ENCODE data around the gene PIGR. TPM values are rescaled to one million over a fixed set of nuclear protein-coding genes. Genes with fewer than 3 reads are reported as not detected.
A peak's percentile ranks its signal among the peaks of the same experiment; 100 is the strongest.

Gene PIGR
- total and polyA plus RNA-seq, 10 of the 15 experiments (the other 5 are each of a cell fraction or from before 2014, with no cell fraction given) = 0.96 to 7.6 (median 1.8) TPM

- Histone ChIP-seq H3K4me1 (ENCODE audit: control insufficient read depth, insufficient read depth, low read length) (peaks cover 42% of the 10 kb centered on the region), H3K36me3 (ENCODE audit: control insufficient read depth in 2 of 2, insufficient read depth in 2 of 2, low read length in 1 of 2) (peaks cover 13 to 32% of the 10 kb centered on the region in 2 experiments), H3K4me3 (no peak overlapping the region), H2AFZ (ENCODE audit: control insufficient read depth, low read depth, low read length) (no peak overlapping the region), H3K27ac (ENCODE audit: control insufficient read depth, insufficient read depth) (no peak overlapping the region), H3K4me2 (ENCODE audit: control insufficient read depth, insufficient read depth) (peak overlapping the region; percentile 4; the same call in 1 of the 2 replicates), H3K9ac (ENCODE audit: control insufficient read depth, insufficient read depth, low read length) (no peak overlapping the region), H4K20me1 (ENCODE audit: control insufficient read depth, insufficient read depth) (peaks cover 7% of the 10 kb centered on the region), H3K79me2 (ENCODE audit: control insufficient read depth, insufficient read depth, low read length) (peaks cover 58% of the 10 kb centered on the region), H3K27me3 (replicated peaks in 1 of 2; ENCODE audit: control insufficient read depth in 2 of 2, insufficient read depth in 2 of 2, low read length in 1 of 2) (no peaks in the 10 kb centered on the region), H3K9me3 (replicated peaks; ENCODE audit: control insufficient read depth, insufficient read depth, low read length) (no peaks in the 10 kb centered on the region)
- DNase-seq (ENCODE audit: low read depth, low spot score) = no peak
- FAIRE-seq = no peak
- ChIA-PET RAD21 (ENCODE audit: unreplicated experiment) (interaction anchor here (1.0 to 12.9 kb wide), 8 partner anchors 17 to 194 kb away, joined by 3 to 371 read pairs (median 44); no protein-coding TSS in a partner anchor), SMC1A (ENCODE audit: uncharacterized antibody, unreplicated experiment) (interaction anchor here (1.0 to 12.6 kb wide), 8 partner anchors 11 to 178 kb away, joined by 3 to 431 read pairs (median 17); partner anchors contain the start of gene FCAMR), POLR2A (interaction anchor here (0.6 to 12.2 kb wide), 3 partner anchors 17 to 69 kb away, joined by 3 to 222 read pairs (median 7); no protein-coding TSS in a partner anchor), CTCF (interaction anchor here (0.8 to 12.9 kb wide), 18 partner anchors 8 to 283 kb away, joined by 3 to 643 read pairs (median 26); partner anchors contain the start of genes DYRK3, FCAMR, FCMR and IL20)
- no peak for ATAC-seq
- BruUV-seq (replicated peaks) = no TSS peak
- in situ Hi-C loops (cut with MboI) (loop anchor here (5.0 kb wide), 2 partner anchors 102 to 187 kb away; no protein-coding TSS in a partner anchor), intact Hi-C loops (cut with micrococcal nuclease; ENCODE audit: unreplicated experiment) (loop anchor here (2.0 to 10.0 kb wide), 3 partner anchors 179 to 409 kb away; partner anchors contain the start of genes DYRK3 and RASSF5)
- WGBS (ENCODE audit: insufficient coverage, insufficient replicate concordance, low lambda C conversion rate, missing lambda C conversion rate) = 75% methylated on average over 11 of the region's 12 CpGs
- TF ChIP-seq BMI1 (IDR thresholded peaks at IDR 0.05; ENCODE audit: borderline replicate concordance) = no peak
- no peak for TF ChIP-seq BACH1 (IDR thresholded peaks at IDR 0.05; ENCODE audit: borderline replicate concordance)
- TF ChIP-seq FOXM1 (IDR thresholded peaks at IDR 0.05; ENCODE audit: low read depth, low read length) = no peak
- no peak for TF ChIP-seq BCL11A (IDR thresholded peaks at IDR 0.05; ENCODE audit: low read depth, low read length)
- no peak for TF ChIP-seq ZSCAN29 (IDR thresholded peaks at IDR 0.05)
- no peak for TF ChIP-seq NR2F1 (conservative IDR thresholded peaks at IDR 0.05)
- no peak for TF ChIP-seq IRF4 (IDR thresholded peaks at IDR 0.05; ENCODE audit: low read depth, low read length)
- no peak for TF ChIP-seq NFYB (IDR thresholded peaks at IDR 0.05; ENCODE audit: insufficient read depth, low read depth, low read length)
- no peak for TF ChIP-seq PAX5 (IDR thresholded peaks at IDR 0.05; ENCODE audit: borderline replicate concordance, low read depth, low read length)
- TF ChIP-seq CUX1 (IDR thresholded peaks at IDR 0.05; ENCODE audit: insufficient replicate concordance, low read depth, low read length) = no peak
- no peak for TF ChIP-seq CTCF (IDR thresholded peaks at IDR 0.05 in 2 of 3, conservative IDR thresholded peaks at IDR 0.05 in 1 of 3; ENCODE audit: control insufficient read depth in 2 of 3, extremely low read depth in 1 of 3, insufficient read depth in 1 of 3, low read depth in 3 of 3, low read length in 3 of 3)
- no peak for TF ChIP-seq NRF1 (conservative IDR thresholded peaks at IDR 0.05; ENCODE audit: low read depth, low read length)
- TF ChIP-seq NFYA (IDR thresholded peaks at IDR 0.05; ENCODE audit: borderline replicate concordance, low read depth, low read length) = no peak
Observed at GRCh38 chr1:206913766-206914537, 32.3 kb downstream of the PIGR start.
